Measurements from ENCODE around the gene CRLF1. TPM values are rescaled to one million over a fixed set of nuclear protein-coding genes. Genes with fewer than 3 reads are reported as not detected.

Gene CRLF1
- polyA plus RNA-seq, 3 donors: 0.19 TPM; not detected in 2

DNA sequence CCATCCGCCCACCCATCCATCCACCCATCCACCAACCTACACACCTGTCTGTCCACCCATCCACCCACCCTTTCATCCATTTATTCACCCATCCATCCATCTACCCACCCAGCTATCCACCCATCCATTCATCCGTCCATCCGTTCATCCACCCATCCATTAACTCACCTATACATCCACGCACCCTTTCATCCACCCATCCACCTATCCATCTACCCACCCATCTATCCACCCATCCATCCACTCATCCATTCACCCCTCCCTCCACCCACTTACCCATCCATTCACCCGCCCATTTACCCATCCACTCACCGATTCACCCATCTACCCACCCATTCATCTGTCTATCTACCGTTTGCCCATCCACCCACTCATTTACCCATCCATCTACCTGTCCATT, 47.9 kb upstream of the CRLF1 start:
- no peaks in the 10 kb centered on the region for H3K9me3 ChIP-seq (replicated peaks in 1 of 2; ENCODE audit: control insufficient read depth in 1 of 2, insufficient read depth in 1 of 2, low read length in 2 of 2)
- peaks cover 71% of the 10 kb centered on the region for H4K20me1 ChIP-seq (ENCODE audit: insufficient read depth, low read length)
- no peak for DNase-seq
- H3K4me1 Mint-ChIP-seq: peaks cover 23% of the 10 kb centered on the region
- intact Hi-C loops (cut with micrococcal nuclease): no loop called here
- H3K36me3 Mint-ChIP-seq: peaks cover 8 to 22% of the 10 kb centered on the region in 2 donors
- H3K27me3 Mint-ChIP-seq (ENCODE audit: low read depth in 3 of 3): peaks cover 11 to 20% (median 14%) of the 10 kb centered on the region in 3 donors
- no peak overlapping the region for H3K4me3 Mint-ChIP-seq
- H3K36me3 ChIP-seq (replicated peaks in 1 of 2; ENCODE audit: control insufficient read depth in 1 of 2, insufficient read depth in 2 of 2, low read length in 2 of 2): peaks cover 0 to 2% of the 10 kb centered on the region in 2 donors
- no peaks in the 10 kb centered on the region for H3K27me3 ChIP-seq (ENCODE audit: control insufficient read depth in 2 of 2, insufficient read depth in 2 of 2, low read length in 2 of 2)
- H3K27ac Mint-ChIP-seq: no peak overlapping the region
- no peaks in the 10 kb centered on the region for H3K79me2 ChIP-seq (ENCODE audit: insufficient read depth, low read length)
- no peak overlapping the region for H2AFZ ChIP-seq (ENCODE audit: insufficient read depth, low read depth, low read length, poor library complexity, severe bottlenecking)
- H3K4me1 ChIP-seq (ENCODE audit: control insufficient read depth in 1 of 2, insufficient read depth in 2 of 2, low read length in 2 of 2): peaks cover 13 to 19% of the 10 kb centered on the region in 2 donors
- TF ChIP-seq, protein P1, sequence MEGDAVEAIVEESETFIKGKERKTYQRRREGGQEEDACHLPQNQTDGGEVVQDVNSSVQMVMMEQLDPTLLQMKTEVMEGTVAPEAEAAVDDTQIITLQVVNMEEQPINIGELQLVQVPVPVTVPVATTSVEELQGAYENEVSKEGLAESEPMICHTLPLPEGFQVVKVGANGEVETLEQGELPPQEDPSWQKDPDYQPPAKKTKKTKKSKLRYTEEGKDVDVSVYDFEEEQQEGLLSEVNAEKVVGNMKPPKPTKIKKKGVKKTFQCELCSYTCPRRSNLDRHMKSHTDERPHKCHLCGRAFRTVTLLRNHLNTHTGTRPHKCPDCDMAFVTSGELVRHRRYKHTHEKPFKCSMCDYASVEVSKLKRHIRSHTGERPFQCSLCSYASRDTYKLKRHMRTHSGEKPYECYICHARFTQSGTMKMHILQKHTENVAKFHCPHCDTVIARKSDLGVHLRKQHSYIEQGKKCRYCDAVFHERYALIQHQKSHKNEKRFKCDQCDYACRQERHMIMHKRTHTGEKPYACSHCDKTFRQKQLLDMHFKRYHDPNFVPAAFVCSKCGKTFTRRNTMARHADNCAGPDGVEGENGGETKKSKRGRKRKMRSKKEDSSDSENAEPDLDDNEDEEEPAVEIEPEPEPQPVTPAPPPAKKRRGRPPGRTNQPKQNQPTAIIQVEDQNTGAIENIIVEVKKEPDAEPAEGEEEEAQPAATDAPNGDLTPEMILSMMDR (IDR thresholded peaks at IDR 0.05): no peak
- H3K9me3 Mint-ChIP-seq: no peaks in the 10 kb centered on the region
- H3K4me3 ChIP-seq (replicated peaks in 1 of 3; ENCODE audit: low read depth in 2 of 3, low read length in 3 of 3): no peak overlapping the region
- WGBS (ENCODE audit: insufficient coverage): 98% methylated on average over 7 of the region's 7 CpGs
- no peak overlapping the region for H3K4me2 ChIP-seq (replicated peaks; ENCODE audit: extremely low read depth, low read length, poor library complexity, severe bottlenecking)
- no peak overlapping the region for H3K9ac ChIP-seq (ENCODE audit: insufficient read depth, low read length, poor library complexity, severe bottlenecking)
- no peak overlapping the region for H3K27ac ChIP-seq (ENCODE audit: low read depth in 1 of 2, low read length in 2 of 2)

DNA sequence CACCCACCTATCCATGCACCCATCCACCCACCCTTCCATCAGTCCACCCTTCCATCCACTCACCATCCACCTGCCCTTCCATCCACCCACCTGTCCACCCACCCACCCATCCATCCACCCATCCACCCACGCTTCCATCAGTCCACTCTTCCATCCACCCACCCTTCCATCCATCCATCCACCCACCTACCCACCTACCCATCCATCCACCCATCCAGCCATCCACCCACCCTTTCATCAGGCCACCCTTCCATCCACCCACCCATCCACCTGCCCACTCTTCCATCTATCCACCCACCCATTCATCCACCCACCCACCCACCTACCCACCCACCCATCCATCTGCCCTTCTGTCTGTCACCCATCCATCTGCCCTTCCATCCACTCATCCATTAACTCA, 47.3 kb upstream of the CRLF1 start:
- H3K27me3 Mint-ChIP-seq (ENCODE audit: low read depth in 3 of 3): peaks cover 11 to 19% (median 17%) of the 10 kb centered on the region in 3 donors
- Histone ChIP-seq H3K27ac (ENCODE audit: low read depth in 1 of 2, low read length in 2 of 2) (no peak overlapping the region), H3K36me3 (replicated peaks in 1 of 2; ENCODE audit: control insufficient read depth in 1 of 2, insufficient read depth in 2 of 2, low read length in 2 of 2) (peaks cover 0 to 2% of the 10 kb centered on the region in 2 donors), H3K27me3 (ENCODE audit: control insufficient read depth in 2 of 2, insufficient read depth in 2 of 2, low read length in 2 of 2) (no peaks in the 10 kb centered on the region), H2AFZ (ENCODE audit: insufficient read depth, low read depth, low read length, poor library complexity, severe bottlenecking) (no peak overlapping the region), H3K4me1 (ENCODE audit: control insufficient read depth in 1 of 2, insufficient read depth in 2 of 2, low read length in 2 of 2) (peaks cover 13 to 19% of the 10 kb centered on the region in 2 donors), H3K9me3 (replicated peaks in 1 of 2; ENCODE audit: control insufficient read depth in 1 of 2, insufficient read depth in 1 of 2, low read length in 2 of 2) (no peaks in the 10 kb centered on the region), H4K20me1 (ENCODE audit: insufficient read depth, low read length) (peaks cover 72% of the 10 kb centered on the region), H3K9ac (ENCODE audit: insufficient read depth, low read length, poor library complexity, severe bottlenecking) (no peak overlapping the region), H3K4me3 (replicated peaks in 1 of 3; ENCODE audit: low read depth in 2 of 3, low read length in 3 of 3) (no peak overlapping the region), H3K4me2 (replicated peaks; ENCODE audit: extremely low read depth, low read length, poor library complexity, severe bottlenecking) (no peak overlapping the region), H3K79me2 (ENCODE audit: insufficient read depth, low read length) (no peaks in the 10 kb centered on the region)
- H3K4me3 Mint-ChIP-seq: no peak overlapping the region
- H3K27ac Mint-ChIP-seq: no peak overlapping the region
- H3K9me3 Mint-ChIP-seq: no peaks in the 10 kb centered on the region
- H3K36me3 Mint-ChIP-seq: peaks cover 10 to 22% of the 10 kb centered on the region in 2 donors
- intact Hi-C loops (cut with micrococcal nuclease): no loop called here
- 100% methylated on average over 1 of the region's 1 CpG for WGBS (ENCODE audit: insufficient coverage)
- peaks cover 23% of the 10 kb centered on the region for H3K4me1 Mint-ChIP-seq
- no peak for DNase-seq
- TF ChIP-seq, protein P1 (IDR thresholded peaks at IDR 0.05): no peak

All from CD14-positive monocyte (primary cell).